H54 (cell line): ENCODE data around the gene AGAP4.
"Not testable (repeated sequence)": the region's sequence is repeated elsewhere in the genome, so short reads cannot be mapped to it uniquely, and the experiment has no call there.

Source experiments
- DNase-seq: peaks from one replicate; pipeline ENCODE4 v3.0.0; 2011; ENCODE audit warnings: low spot score, mixed read lengths; ENCODE audit not compliant: insufficient read length
- FAIRE-seq: peaks from 3 replicates; lab custom pipeline; 2011; peaks lifted over from hg19 to GRCh38; lab: Jason Lieb, UNC
- POLR2A ChIP-seq: IDR thresholded peaks from 2 replicates; pipeline ENCODE4 v1.6.1; 2011; ENCODE audit warnings: low read depth, mild to moderate bottlenecking, low read length

AGAP4 gene

DNA sequence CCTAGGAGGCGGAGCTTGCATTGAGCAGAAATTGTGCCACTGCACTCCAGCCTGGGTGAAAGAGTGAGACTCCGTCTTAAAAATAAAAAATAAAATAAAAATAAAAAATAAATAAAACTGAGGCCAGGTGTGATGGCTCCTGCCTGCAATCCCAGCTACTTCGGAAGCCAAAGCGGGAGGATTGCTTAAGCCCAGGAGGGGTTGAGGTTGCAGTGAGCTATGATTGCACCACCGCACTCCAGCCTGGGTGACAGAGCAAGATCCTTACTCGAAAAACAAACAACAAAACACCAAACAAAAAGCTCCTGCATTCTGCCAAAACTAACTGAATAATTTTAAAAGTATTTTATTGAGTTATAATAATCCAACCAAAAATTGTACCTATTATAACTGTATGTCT is 36.2 kb downstream of the AGAP4 start:
- FAIRE-seq (no peak), DNase-seq (no peak)
- TF ChIP-seq POLR2A: no peak

DNA sequence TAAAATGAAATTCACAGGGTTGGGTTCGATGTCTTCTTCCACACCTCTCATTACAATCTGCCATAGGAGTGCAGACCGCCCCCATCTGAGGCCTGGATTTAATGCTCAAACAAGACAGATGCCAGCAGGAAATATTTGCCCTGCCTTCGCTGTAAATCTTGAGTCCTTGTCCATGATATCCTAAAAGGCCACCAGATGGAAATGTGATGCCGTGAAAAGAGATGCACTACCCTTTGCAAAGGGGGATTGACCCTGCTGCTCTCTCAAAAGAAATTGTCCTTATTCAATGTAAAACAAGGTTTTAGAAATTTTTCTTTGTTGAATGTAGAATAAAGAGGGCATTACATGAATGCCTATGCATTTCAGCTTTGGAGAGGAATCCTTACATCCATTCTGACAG is 37.5 kb downstream of the AGAP4 start:
- no peak for TF ChIP-seq POLR2A
- FAIRE-seq (no peak), DNase-seq (no peak)

DNA sequence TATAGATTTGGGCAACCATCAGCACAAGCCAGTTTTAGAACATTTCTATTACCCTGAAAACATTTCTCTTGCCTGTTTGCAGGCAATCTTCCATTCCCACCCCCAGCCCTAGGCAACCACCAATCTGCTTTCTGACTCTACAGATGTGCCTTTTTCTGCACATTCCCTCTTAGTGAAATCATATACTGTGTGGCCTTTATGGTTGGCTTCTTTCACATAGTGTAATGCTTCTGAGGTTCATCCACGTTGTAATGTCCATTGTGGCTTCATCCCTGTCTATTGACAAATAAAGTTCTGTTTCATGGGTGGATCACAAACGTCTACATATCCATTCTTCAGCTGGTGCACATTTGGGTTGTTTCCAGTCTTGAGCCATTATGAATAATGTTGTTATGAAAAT is 42.3 kb downstream of the AGAP4 start:
- not testable (repeated sequence) for DNase-seq, FAIRE-seq

DNA sequence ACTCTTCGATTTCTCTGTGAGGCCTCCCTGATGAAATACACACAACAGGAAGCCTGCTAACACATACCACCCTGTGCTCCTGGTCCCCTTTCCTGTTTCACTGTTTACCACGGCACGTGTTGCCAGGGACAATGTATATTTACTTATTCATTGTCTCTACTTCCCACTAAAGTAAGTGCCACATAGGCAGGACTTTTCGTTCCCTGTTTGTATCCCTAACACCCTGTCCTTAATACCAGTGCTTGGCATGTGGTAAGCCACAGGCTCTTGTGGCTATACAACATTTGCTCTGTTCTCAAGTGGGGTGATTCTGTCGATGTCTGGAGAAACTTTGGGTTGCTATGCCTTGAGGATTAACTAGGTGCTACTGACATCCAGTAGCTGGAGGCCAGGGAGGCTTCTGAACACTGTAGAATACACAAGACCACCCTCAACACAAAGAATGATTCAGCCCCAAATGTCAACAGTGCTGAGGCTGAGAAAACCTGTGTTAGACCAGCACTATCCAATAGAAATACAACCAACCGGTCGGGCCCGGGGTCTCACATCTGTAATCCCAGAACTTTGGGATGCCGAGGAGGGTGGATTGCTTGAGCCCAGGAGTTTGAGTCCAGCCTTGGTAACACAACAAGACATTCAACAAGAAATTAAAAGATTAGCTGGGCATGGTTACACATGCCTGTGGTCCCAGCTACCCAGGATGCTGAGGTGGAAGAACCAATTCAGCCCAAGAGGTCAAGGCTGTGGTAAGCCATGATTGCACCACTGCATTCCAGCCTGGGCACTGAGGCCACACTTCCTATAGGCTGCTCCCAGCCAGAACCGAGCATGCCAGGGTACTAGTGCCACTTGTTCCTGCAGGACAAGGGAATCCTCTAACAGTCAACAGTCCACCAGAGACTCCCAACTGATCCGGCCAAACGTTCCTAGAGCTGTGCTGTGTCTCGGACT is 44.0 kb downstream of the AGAP4 start:
- FAIRE-seq, DNase-seq: not testable (repeated sequence)

DNA sequence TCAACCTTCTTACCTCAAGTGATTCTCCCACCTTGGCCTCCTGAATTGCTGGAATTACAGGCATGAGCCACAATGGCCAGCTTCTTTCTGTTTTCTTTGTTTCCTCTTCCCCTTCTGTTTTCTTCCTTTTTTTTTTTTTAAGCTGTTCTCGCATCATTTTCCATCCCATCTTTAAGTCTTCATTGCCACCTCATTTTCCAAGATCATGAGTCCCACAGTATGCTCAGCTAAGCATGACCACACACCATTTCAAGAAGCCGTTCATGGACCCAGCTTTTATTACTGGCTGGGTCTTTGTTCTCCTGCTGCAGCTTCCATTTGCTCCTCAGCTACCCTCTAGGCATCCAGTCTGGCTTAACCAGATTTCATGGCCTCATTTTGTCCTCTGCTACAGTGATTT is 52.5 kb downstream of the AGAP4 start:
- not testable (repeated sequence) for FAIRE-seq, DNase-seq

DNA sequence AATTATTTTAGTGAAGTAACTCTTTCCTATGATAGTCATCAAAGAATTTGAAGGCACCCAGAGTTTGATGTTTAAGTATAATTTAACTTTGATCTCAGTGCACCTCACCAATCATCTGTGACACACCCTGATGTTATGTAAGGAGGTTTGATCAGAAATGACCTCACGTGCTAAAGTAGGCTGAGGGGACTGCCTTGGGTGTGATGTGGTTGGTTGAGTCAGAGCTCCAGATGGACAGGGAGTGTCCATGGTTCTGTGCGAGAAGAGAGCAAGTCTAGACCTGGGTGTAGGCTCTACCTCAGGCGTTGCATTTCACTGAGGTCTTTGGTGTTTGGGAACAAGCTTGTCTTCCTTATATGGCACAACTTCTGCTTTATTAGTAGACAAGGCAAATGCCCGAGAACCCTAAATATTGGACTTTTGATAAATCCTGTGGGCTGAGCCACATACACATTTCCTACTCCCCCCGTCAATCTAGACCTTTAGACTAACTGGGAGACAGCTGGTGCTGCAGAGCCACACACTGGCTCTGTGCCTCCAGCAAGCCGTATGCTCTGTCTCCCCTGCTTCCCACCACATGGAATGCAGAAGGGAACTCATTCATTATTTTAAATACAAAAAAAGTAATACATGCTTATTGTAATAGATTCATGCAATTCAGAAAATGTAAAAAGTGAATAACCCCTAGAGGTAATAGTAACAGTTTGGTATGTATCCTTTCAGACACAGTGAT is 56.4 kb downstream of the AGAP4 start:
- not testable (repeated sequence) for FAIRE-seq, DNase-seq

DNA sequence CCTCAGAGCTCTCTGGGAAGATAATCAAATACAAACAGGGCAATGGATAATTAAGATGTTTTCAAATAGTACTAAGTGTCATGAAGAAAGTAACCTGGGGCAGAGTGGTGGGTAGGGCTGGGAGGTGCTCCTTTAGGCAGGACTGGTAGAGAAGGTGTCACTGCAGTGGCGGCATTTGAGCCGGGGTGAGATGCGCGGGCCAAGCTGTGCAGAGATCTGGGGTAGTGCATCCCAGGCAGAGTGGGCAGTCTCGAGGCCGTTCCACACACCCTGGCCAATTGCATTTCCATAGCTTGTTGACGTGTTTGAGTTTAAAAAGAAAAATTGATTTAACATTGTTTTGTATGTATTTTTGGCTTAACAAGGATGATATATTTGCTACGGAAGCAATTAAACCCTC is 57.3 kb downstream of the AGAP4 start:
- FAIRE-seq: not testable (repeated sequence)

DNA sequence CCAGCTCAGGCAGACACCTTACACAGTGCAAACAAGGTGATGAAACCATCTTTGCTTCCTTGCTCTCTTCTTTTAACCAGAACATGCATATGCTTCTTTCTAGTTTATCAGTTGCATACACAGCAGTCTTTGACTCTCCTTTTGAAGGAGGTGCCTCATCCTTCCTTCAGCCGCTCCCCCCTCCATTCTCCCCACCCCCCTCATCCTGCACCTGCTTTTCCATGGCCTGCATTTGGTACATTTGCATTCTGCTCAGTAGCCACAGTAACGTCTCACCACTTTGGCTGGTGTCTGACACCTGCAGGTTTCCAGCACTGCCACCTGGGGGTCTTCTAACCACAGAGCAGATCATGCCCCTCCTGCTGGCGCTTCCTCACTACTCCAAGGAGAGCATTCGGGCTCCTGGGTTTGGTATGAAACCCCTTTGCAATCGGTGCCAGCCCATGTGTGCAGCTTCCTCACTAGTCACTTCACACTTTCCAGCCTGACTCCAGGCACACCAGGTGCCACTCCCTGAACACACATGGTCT is 60.0 kb downstream of the AGAP4 start:
- FAIRE-seq: not testable (repeated sequence)

More for the DNA sequence above, 57.3 kb downstream of the AGAP4 start:
- not testable (repeated sequence) for DNase-seq

DNA sequence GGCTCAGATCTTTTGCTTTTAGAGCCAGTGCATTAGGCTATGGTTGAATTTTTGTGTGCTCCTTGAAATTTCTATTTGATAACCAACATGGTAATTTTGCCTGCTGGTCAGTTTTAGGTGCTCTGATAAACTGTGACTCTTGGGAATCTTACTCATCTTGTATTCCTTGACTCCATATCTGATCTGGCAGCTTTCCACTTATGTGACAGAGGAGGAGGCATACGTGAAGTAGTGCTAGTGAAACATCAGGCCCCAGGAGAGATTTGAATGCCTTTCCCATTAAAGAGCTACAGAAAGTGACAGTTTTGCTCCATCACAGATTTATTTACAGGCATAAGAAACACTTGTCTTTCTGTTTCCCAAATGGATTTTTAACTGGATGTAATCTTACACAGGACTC is 61.1 kb downstream of the AGAP4 start:
- DNase-seq, FAIRE-seq: not testable (repeated sequence)

More for the DNA sequence above, 60.0 kb downstream of the AGAP4 start:
- DNase-seq: not testable (repeated sequence)
